K562 (cell line): ENCODE results near the gene HSD11B1L. TPM values are rescaled to one million over a fixed set of nuclear protein-coding genes. Genes with fewer than 3 reads are reported as not detected.

Experiments used
- CC2D1A ChIP-seq: fragments of 450-650 bp; IDR thresholded peaks from 2 replicates; pipeline ENCODE4 v1.6.1; 2017; ENCODE audit warnings: mild to moderate bottlenecking
- CREM ChIP-seq: IDR thresholded peaks from 2 replicates; pipeline ENCODE4 v1.6.1; 2014; ENCODE audit warnings: antibody characterized with exemption, low read depth
- ZNF24 ChIP-seq: fragments of 450-650 bp; IDR thresholded peaks from 2 replicates; pipeline ENCODE4 v1.6.1; 2016
- polyA plus RNA-seq, 8 experiments: library from polyadenylated mRNA; depleted of rRNA in 4 of 8; stranded (reverse) in 5 of 8; unstranded in 3 of 8; fragments of >200 nt; fragmentation: Nextera tagmentation in 2 of 8; fragmentation: Illumina TruSeq in 1 of 8; extraction: Ambion mirVana in 2 of 8; extraction: Trizol in 1 of 8; gene quantifications; 2 replicates each; pipeline versions ENCODE4 v1.2.1 to v1.2.3, GENCODE V29; 2011 to 2014; ENCODE audit warnings: inconsistent platforms in 1 of 8, missing spikeins in 1 of 8
- total RNA-seq, 7 experiments: library from RNA; depleted of rRNA in 6 of 7; stranded (reverse); fragments of >200 nt in 6 of 7; fragmentation: Illumina TruSeq in 2 of 7; extraction: Trizol in 2 of 7; gene quantifications; 2 replicates each; pipeline versions ENCODE4 v1.2.1 to v1.2.3, GENCODE V29; 2011 to 2021; ENCODE audit warnings: low replicate concordance in 1 of 7
- TF ChIP-seq, protein P1 (sequence below), 2 experiments: fragments of 450-650 bp in 1 of 2; sonication (generic) in 1 of 2; formaldehyde crosslinking in 1 of 2; IDR thresholded peaks; 2 replicates each; pipeline versions ENCODE4 v1.7.1 to v1.9.0; 2016 to 2022; ENCODE audit warnings: inconsistent platforms in 1 of 2, mild to moderate bottlenecking in 1 of 2, missing genetic modification reagents in 1 of 2
- TF ChIP-seq, protein P2 (sequence below): fragments of 450-650 bp; IDR thresholded peaks from 2 replicates; pipeline ENCODE4 v1.6.1; 2016; ENCODE audit warnings: mild to moderate bottlenecking, moderate library complexity

HSD11B1L gene
- total and polyA plus RNA-seq, 9 of the 15 experiments (the other 6 are each of a cell fraction or from before 2014, with no cell fraction given): 0.31 to 7.7 (median 2.3) TPM

DNA sequence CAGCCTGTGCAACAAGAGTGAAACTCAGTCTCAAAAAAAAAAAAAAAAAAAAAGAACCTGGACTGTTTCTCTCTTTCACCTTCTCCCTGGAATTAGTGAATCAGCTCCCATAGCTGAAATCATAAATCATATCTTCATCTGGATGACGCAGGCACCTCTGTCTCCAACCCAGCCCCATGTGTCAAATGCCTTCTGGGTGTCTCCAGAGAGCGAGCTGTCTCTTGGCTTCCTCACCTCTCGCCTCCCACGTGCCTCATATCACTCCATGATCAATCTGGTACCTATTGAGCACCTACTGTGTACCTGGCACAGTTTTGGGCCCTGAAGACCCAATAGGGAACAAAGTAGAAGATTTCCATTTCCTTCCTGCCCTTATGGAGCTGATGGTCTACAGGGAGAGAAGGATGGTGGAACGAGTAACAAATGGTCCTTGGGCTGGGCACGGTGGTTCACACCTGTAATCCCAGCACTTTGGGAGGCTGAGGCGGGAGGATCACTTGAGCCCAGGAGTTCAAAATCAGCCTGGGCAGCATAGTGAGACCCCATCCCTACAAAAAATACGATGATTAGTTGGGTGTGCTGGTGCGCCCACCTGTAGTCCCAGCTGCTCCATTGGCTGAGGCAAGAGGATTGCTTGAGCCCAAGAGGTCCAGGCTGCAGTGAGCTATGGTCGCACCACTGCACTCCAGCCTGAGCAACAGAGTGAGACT is 2.5 kb downstream of the HSD11B1L start (continued):
- peak; percentile 48; the same call in 1 of the 2 replicates for TF ChIP-seq ZNF24
- TF ChIP-seq, protein P1, sequence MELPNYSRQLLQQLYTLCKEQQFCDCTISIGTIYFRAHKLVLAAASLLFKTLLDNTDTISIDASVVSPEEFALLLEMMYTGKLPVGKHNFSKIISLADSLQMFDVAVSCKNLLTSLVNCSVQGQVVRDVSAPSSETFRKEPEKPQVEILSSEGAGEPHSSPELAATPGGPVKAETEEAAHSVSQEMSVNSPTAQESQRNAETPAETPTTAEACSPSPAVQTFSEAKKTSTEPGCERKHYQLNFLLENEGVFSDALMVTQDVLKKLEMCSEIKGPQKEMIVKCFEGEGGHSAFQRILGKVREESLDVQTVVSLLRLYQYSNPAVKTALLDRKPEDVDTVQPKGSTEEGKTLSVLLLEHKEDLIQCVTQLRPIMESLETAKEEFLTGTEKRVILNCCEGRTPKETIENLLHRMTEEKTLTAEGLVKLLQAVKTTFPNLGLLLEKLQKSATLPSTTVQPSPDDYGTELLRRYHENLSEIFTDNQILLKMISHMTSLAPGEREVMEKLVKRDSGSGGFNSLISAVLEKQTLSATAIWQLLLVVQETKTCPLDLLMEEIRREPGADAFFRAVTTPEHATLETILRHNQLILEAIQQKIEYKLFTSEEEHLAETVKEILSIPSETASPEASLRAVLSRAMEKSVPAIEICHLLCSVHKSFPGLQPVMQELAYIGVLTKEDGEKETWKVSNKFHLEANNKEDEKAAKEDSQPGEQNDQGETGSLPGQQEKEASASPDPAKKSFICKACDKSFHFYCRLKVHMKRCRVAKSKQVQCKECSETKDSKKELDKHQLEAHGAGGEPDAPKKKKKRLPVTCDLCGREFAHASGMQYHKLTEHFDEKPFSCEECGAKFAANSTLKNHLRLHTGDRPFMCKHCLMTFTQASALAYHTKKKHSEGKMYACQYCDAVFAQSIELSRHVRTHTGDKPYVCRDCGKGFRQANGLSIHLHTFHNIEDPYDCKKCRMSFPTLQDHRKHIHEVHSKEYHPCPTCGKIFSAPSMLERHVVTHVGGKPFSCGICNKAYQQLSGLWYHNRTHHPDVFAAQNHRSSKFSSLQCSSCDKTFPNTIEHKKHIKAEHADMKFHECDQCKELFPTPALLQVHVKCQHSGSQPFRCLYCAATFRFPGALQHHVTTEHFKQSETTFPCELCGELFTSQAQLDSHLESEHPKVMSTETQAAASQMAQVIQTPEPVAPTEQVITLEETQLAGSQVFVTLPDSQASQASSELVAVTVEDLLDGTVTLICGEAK (IDR thresholded peaks at IDR 0.05): no peak
- TF ChIP-seq, protein P1 (CRISPR knock-in tag; IDR thresholded peaks at IDR 0.05): no peak
- TF ChIP-seq CC2D1A: no peak
- peak; percentile 6; the same call in 1 of the 2 replicates for TF ChIP-seq CREM
- TF ChIP-seq, protein P2, sequence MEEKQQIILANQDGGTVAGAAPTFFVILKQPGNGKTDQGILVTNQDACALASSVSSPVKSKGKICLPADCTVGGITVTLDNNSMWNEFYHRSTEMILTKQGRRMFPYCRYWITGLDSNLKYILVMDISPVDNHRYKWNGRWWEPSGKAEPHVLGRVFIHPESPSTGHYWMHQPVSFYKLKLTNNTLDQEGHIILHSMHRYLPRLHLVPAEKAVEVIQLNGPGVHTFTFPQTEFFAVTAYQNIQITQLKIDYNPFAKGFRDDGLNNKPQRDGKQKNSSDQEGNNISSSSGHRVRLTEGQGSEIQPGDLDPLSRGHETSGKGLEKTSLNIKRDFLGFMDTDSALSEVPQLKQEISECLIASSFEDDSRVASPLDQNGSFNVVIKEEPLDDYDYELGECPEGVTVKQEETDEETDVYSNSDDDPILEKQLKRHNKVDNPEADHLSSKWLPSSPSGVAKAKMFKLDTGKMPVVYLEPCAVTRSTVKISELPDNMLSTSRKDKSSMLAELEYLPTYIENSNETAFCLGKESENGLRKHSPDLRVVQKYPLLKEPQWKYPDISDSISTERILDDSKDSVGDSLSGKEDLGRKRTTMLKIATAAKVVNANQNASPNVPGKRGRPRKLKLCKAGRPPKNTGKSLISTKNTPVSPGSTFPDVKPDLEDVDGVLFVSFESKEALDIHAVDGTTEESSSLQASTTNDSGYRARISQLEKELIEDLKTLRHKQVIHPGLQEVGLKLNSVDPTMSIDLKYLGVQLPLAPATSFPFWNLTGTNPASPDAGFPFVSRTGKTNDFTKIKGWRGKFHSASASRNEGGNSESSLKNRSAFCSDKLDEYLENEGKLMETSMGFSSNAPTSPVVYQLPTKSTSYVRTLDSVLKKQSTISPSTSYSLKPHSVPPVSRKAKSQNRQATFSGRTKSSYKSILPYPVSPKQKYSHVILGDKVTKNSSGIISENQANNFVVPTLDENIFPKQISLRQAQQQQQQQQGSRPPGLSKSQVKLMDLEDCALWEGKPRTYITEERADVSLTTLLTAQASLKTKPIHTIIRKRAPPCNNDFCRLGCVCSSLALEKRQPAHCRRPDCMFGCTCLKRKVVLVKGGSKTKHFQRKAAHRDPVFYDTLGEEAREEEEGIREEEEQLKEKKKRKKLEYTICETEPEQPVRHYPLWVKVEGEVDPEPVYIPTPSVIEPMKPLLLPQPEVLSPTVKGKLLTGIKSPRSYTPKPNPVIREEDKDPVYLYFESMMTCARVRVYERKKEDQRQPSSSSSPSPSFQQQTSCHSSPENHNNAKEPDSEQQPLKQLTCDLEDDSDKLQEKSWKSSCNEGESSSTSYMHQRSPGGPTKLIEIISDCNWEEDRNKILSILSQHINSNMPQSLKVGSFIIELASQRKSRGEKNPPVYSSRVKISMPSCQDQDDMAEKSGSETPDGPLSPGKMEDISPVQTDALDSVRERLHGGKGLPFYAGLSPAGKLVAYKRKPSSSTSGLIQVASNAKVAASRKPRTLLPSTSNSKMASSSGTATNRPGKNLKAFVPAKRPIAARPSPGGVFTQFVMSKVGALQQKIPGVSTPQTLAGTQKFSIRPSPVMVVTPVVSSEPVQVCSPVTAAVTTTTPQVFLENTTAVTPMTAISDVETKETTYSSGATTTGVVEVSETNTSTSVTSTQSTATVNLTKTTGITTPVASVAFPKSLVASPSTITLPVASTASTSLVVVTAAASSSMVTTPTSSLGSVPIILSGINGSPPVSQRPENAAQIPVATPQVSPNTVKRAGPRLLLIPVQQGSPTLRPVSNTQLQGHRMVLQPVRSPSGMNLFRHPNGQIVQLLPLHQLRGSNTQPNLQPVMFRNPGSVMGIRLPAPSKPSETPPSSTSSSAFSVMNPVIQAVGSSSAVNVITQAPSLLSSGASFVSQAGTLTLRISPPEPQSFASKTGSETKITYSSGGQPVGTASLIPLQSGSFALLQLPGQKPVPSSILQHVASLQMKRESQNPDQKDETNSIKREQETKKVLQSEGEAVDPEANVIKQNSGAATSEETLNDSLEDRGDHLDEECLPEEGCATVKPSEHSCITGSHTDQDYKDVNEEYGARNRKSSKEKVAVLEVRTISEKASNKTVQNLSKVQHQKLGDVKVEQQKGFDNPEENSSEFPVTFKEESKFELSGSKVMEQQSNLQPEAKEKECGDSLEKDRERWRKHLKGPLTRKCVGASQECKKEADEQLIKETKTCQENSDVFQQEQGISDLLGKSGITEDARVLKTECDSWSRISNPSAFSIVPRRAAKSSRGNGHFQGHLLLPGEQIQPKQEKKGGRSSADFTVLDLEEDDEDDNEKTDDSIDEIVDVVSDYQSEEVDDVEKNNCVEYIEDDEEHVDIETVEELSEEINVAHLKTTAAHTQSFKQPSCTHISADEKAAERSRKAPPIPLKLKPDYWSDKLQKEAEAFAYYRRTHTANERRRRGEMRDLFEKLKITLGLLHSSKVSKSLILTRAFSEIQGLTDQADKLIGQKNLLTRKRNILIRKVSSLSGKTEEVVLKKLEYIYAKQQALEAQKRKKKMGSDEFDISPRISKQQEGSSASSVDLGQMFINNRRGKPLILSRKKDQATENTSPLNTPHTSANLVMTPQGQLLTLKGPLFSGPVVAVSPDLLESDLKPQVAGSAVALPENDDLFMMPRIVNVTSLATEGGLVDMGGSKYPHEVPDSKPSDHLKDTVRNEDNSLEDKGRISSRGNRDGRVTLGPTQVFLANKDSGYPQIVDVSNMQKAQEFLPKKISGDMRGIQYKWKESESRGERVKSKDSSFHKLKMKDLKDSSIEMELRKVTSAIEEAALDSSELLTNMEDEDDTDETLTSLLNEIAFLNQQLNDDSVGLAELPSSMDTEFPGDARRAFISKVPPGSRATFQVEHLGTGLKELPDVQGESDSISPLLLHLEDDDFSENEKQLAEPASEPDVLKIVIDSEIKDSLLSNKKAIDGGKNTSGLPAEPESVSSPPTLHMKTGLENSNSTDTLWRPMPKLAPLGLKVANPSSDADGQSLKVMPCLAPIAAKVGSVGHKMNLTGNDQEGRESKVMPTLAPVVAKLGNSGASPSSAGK: no peak
